ENCODE measurements around the gene C12orf43.

C12orf43 gene

DNA sequence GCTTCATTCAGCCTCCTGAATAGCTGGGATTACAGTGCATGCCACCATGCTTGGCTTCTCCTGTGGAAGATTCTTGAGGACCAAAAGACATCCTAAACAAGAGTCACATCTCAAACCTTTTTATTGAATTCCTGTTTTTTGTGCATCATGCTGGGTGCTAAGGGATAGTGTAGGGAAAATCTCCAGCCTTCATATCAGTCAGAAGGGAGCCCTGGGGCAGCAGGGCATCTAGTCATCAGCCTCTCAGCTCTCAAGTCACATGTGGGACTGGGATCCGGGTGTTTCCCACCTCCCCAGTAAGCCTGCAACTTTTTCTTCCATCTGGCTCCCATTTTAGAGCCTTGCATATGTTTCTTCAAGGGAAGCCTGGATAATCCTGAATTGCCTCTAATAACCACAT, 47.8 kb upstream of the C12orf43 start:
- TF ChIP-seq ZFP3 (CRISPR knock-in tag; IDR thresholded peaks at IDR 0.05) (no peak), PPARA (CRISPR knock-in tag; IDR thresholded peaks at IDR 0.05; ENCODE audit: borderline replicate concordance) (no peak), TOX (CRISPR knock-in tag; IDR thresholded peaks at IDR 0.05; ENCODE audit: borderline replicate concordance) (no peak), ZFP30 (CRISPR knock-in tag; IDR thresholded peaks at IDR 0.05) (no peak), BACH2 (CRISPR knock-in tag; IDR thresholded peaks at IDR 0.05; ENCODE audit: borderline replicate concordance) (no peak), OSR1 (CRISPR knock-in tag; IDR thresholded peaks at IDR 0.05) (no peak), CREB5 (CRISPR knock-in tag; IDR thresholded peaks at IDR 0.05; ENCODE audit: low read depth) (no peak), POU6F1 (CRISPR knock-in tag; IDR thresholded peaks at IDR 0.05; ENCODE audit: borderline replicate concordance, low read depth) (no peak), ARNTL (CRISPR knock-in tag; IDR thresholded peaks at IDR 0.05; ENCODE audit: borderline replicate concordance, low read depth) (no peak), TSHZ2 (CRISPR knock-in tag; IDR thresholded peaks at IDR 0.05) (no peak), SNAI2 (CRISPR knock-in tag; IDR thresholded peaks at IDR 0.05) (no peak), TCF4 (CRISPR knock-in tag; IDR thresholded peaks at IDR 0.05; ENCODE audit: borderline replicate concordance) (no peak), ZNF565 (CRISPR knock-in tag; conservative IDR thresholded peaks at IDR 0.05; ENCODE audit: low read depth) (no peak), PATZ1 (CRISPR knock-in tag; IDR thresholded peaks at IDR 0.05; ENCODE audit: borderline replicate concordance) (no peak)
- ATAC-seq = no peak

DNA sequence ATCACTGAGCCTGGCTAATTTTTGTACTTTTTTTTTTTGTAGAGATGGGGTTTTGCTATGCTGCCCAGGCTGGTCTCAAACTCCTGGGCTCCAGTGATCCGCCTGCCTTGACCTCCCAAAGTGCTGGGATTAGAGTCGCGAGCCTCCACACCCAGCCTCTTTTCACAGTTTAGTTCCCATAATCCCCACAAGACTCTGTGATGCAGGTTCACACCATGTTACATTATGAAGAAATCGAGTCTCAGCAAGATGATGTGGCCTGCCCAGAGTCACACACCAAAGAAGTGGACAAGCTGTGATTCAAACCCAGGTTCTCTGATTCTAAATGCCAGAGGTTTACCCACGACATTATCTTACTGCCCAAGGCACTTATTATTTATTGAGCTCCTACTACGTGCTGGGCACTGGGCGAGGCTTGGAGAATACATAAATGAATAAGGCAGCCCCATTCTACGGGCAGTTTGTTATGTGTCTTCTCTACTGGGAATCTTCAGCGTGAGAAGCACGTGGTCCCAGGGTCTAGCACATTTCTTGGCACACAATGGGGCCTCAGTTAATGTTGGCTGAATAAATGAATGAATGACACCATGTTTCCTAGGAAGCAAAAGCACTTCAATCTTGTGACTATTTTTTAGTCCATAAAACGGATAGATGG, 46.2 kb upstream of the C12orf43 start:
- no peak for ATAC-seq
- TF ChIP-seq ZNF8 (CRISPR knock-in tag; IDR thresholded peaks at IDR 0.05) (no peak), CSDC2 (CRISPR knock-in tag; IDR thresholded peaks at IDR 0.05) (no peak), POU6F1 (CRISPR knock-in tag; IDR thresholded peaks at IDR 0.05; ENCODE audit: borderline replicate concordance, low read depth) (no peak), CSRNP3 (CRISPR knock-in tag; IDR thresholded peaks at IDR 0.05) (no peak), PPARA (CRISPR knock-in tag; IDR thresholded peaks at IDR 0.05; ENCODE audit: borderline replicate concordance) (no peak), TOX (CRISPR knock-in tag; IDR thresholded peaks at IDR 0.05; ENCODE audit: borderline replicate concordance) (no peak), ARNTL (CRISPR knock-in tag; IDR thresholded peaks at IDR 0.05; ENCODE audit: borderline replicate concordance, low read depth) (no peak), TSHZ2 (CRISPR knock-in tag; IDR thresholded peaks at IDR 0.05) (no peak), RARB (CRISPR knock-in tag; IDR thresholded peaks at IDR 0.05) (no peak), SNAI2 (CRISPR knock-in tag; IDR thresholded peaks at IDR 0.05) (no peak), ESRRG (CRISPR knock-in tag; IDR thresholded peaks at IDR 0.05) (no peak), ZFP30 (CRISPR knock-in tag; IDR thresholded peaks at IDR 0.05) (no peak), CREB5 (CRISPR knock-in tag; IDR thresholded peaks at IDR 0.05; ENCODE audit: low read depth) (no peak), GLIS3 (CRISPR knock-in tag; IDR thresholded peaks at IDR 0.05) (no peak), ZC3H10 (CRISPR knock-in tag; IDR thresholded peaks at IDR 0.05) (no peak), ZNF70 (CRISPR knock-in tag; IDR thresholded peaks at IDR 0.05) (no peak)

Data from SK-N-SH treated with all-trans-retinoic acid at 6 μM for 48 hours (cell line).